ENCODE data around the gene ZNF487. TPM values are rescaled to one million over a fixed set of nuclear protein-coding genes. Genes with fewer than 3 reads are reported as not detected.
A peak's percentile ranks its signal among the peaks of the same experiment; 100 is the strongest.
"Not testable (repeated sequence)": the region's sequence is repeated elsewhere in the genome, so short reads cannot be mapped to it uniquely, and the experiment has no call there.

ZNF487 gene
- 1 to 10 TPM; 2.3 to 2.7 TPM for total RNA-seq

- peaks cover 17% of the 10 kb centered on the region for H3K4me1 Mint-ChIP-seq (ENCODE audit: low read depth)
- H3K9me3 Mint-ChIP-seq = no peaks in the 10 kb centered on the region
- H3K27me3 Mint-ChIP-seq (ENCODE audit: low read depth) = no peaks in the 10 kb centered on the region
- peaks cover 5% of the 10 kb centered on the region for H3K36me3 Mint-ChIP-seq (ENCODE audit: low read depth)
- DNase-seq = peak; percentile 90
- CTCF ChIA-PET = interaction anchor here (1.6 kb wide), 2 partner anchors 13 to 18 kb away, joined by 4 to 7 read pairs; no protein-coding TSS in a partner anchor
- intact Hi-C loops (cut with micrococcal nuclease) = loop anchor here (1.0 kb wide), 5 partner anchors 9 to 74 kb away; partner anchors contain the start of gene HNRNPF
- peak within 1 kb of the TSS; percentile 87 for H3K27ac Mint-ChIP-seq
- H3K4me3 Mint-ChIP-seq = peak within 1 kb of the TSS; percentile 84
These were observed at the start of gene ZNF487 for GRCh38 chr10:43436291-43437140. TSS of gene ZNF487 (plus strand) at chr10:43437111. CDS start at chr10:43475814, 38,703 bp downstream.

DNA sequence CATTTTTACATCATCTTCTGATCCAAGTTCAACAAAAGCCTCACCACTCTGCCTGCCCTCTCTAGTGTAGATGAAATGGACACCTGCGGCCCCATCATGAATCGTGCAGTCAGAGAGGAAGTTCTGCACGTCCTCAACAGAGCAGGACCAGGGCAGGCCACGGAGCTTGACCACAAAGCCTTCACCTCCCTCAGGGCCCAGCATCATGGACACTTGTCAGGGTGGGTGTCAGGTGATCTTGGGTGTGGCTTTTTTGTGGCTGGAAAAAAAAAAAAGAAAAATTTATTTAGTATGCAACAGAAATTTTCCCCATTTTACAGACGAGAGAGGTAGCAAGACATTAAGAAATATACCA, 49.3 kb upstream of the ZNF487 start:
- H3K4me1 Mint-ChIP-seq (ENCODE audit: low read depth) = peaks cover 56% of the 10 kb centered on the region
- no peaks in the 10 kb centered on the region for H3K9me3 Mint-ChIP-seq
- H3K27me3 Mint-ChIP-seq (ENCODE audit: low read depth) = no peaks in the 10 kb centered on the region
- intact Hi-C loops (cut with micrococcal nuclease) = no loop called here
- no peak for DNase-seq
- H3K27ac Mint-ChIP-seq = peak overlapping the region; percentile 61
- CTCF ChIA-PET = interaction anchor here (0.7 kb wide), 1 partner anchor 69 kb away, joined by 3 read pairs; no protein-coding TSS in a partner anchor
- no peak overlapping the region for H3K4me3 Mint-ChIP-seq
- peaks cover 58% of the 10 kb centered on the region for H3K36me3 Mint-ChIP-seq (ENCODE audit: low read depth)

- CTCF ChIA-PET = interaction anchor here (1.1 kb wide), 2 partner anchors 16 kb away, joined by 3 read pairs; no protein-coding TSS in a partner anchor
- peaks cover 72% of the 10 kb centered on the region for H3K4me1 Mint-ChIP-seq (ENCODE audit: low read depth)
- DNase-seq = no peak
- intact Hi-C loops (cut with micrococcal nuclease) = no loop called here
- H3K9me3 Mint-ChIP-seq = no peaks in the 10 kb centered on the region
- no peak overlapping the region for H3K4me3 Mint-ChIP-seq
- H3K27ac Mint-ChIP-seq = peak overlapping the region; percentile 86
- H3K36me3 Mint-ChIP-seq (ENCODE audit: low read depth) = peaks cover 76% of the 10 kb centered on the region
- no peaks in the 10 kb centered on the region for H3K27me3 Mint-ChIP-seq (ENCODE audit: low read depth)
These were observed 47.0 kb upstream of the ZNF487 start for GRCh38 chr10:43389867-43390266.

DNA sequence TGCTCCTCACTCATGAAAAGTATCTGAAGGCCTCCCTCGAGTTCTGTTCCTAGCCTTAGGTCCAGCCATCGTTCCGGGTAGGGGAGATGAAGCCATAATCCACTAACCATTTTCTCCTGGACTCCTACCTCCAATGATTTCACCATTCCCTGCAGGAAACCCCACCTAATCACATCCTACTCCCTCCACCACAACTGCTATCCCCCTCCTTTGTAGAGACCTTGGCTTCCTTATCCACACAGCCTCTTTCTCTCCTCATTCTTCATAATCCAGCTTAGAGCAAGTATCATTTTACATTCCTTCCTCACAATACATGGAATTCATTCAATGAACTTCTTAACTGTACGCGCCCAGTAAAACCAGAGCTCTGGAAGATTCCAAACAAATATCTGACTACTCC, 46.6 kb upstream of the ZNF487 start:
- intact Hi-C loops (cut with micrococcal nuclease) = no loop called here
- Mint-ChIP-seq H3K4me3 (no peak overlapping the region), H3K36me3 (ENCODE audit: low read depth) (peaks cover 81% of the 10 kb centered on the region), H3K27me3 (ENCODE audit: low read depth) (no peaks in the 10 kb centered on the region), H3K27ac (peak overlapping the region; percentile 86), H3K4me1 (ENCODE audit: low read depth) (peaks cover 77% of the 10 kb centered on the region), H3K9me3 (no peaks in the 10 kb centered on the region)
- CTCF ChIA-PET = interaction anchor here (0.7 to 1.1 kb wide), 2 partner anchors 15 to 66 kb away, joined by 3 read pairs; no protein-coding TSS in a partner anchor
- DNase-seq = no peak

- Mint-ChIP-seq H3K9me3 (no peaks in the 10 kb centered on the region), H3K4me1 (ENCODE audit: low read depth) (peaks cover 81% of the 10 kb centered on the region), H3K27me3 (ENCODE audit: low read depth) (no peaks in the 10 kb centered on the region), H3K27ac (peak overlapping the region; percentile 86), H3K4me3 (no peak overlapping the region), H3K36me3 (ENCODE audit: low read depth) (peaks cover 85% of the 10 kb centered on the region)
- CTCF ChIA-PET = interaction anchor here (0.5 to 1.1 kb wide), 3 partner anchors 15 to 66 kb away, joined by 3 read pairs; no protein-coding TSS in a partner anchor
- DNase-seq = peak; percentile 21
- intact Hi-C loops (cut with micrococcal nuclease) = no loop called here
These were observed 46.2 kb upstream of the ZNF487 start for GRCh38 chr10:43390759-43391158.

DNA sequence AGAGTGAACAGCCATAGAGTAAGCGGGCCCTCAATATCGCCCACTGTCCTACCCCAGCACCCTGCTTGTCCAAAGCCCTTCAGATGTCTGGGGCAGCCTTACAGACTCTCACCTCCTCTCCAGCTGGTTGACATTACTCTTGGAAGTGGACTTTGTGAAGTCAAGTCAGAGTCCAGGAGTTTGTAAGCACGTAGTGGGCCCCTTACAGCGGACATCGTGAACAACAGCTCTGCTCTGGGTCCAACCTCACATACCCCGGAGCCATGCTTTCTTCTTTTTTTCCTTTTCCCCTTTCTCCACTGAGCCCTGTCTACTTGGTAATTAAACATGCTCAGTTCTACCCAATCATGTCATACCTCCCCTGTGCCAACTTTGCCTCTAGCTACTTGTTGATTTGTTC, 45.4 kb upstream of the ZNF487 start:
- peaks cover 89% of the 10 kb centered on the region for H3K36me3 Mint-ChIP-seq (ENCODE audit: low read depth)
- no peak for DNase-seq
- H3K27ac Mint-ChIP-seq = peak overlapping the region; percentile 86
- intact Hi-C loops (cut with micrococcal nuclease) = no loop called here
- H3K9me3 Mint-ChIP-seq = no peaks in the 10 kb centered on the region
- no peaks in the 10 kb centered on the region for H3K27me3 Mint-ChIP-seq (ENCODE audit: low read depth)
- CTCF ChIA-PET = interaction anchor here (0.8 to 1.0 kb wide), 3 partner anchors 30 to 73 kb away, joined by 3 to 4 read pairs (median 3); no protein-coding TSS in a partner anchor
- peaks cover 84% of the 10 kb centered on the region for H3K4me1 Mint-ChIP-seq (ENCODE audit: low read depth)
- no peak overlapping the region for H3K4me3 Mint-ChIP-seq

- Mint-ChIP-seq H3K9me3 (no peaks in the 10 kb centered on the region), H3K27ac (peak overlapping the region; percentile 99), H3K27me3 (ENCODE audit: low read depth) (no peaks in the 10 kb centered on the region), H3K4me3 (no peak overlapping the region), H3K36me3 (ENCODE audit: low read depth) (peaks cover 82% of the 10 kb centered on the region), H3K4me1 (ENCODE audit: low read depth) (peaks cover 74% of the 10 kb centered on the region)
- no peak for DNase-seq
- CTCF ChIA-PET = no interaction called here
- intact Hi-C loops (cut with micrococcal nuclease) = no loop called here
These were observed 44.2 kb upstream of the ZNF487 start for GRCh38 chr10:43392748-43393147.

DNA sequence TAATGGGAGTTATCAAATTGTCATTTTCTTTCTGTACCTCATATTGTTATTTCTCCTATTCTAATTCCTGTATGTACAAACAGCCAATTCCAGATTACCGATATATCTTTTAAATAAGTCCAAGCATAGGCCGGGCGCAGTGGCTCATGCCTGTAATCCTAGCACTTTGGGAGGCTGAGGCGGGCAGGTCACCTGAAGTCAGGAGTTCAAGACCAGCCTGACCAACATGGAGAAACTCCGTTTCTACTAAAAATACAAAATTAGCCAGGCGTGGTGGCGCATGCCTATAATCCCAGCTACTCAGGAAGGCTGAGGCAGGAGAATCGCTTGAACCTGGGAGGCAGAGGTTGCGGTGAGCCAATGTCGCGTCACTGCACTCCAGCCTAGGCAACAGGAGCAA, 43.7 kb upstream of the ZNF487 start:
- H3K9me3 Mint-ChIP-seq; intact Hi-C loops (cut with micrococcal nuclease); H3K4me3 Mint-ChIP-seq; DNase-seq; H3K27me3 Mint-ChIP-seq (ENCODE audit: low read depth): not testable (repeated sequence)
- CTCF ChIA-PET = interaction anchor here (0.5 kb wide), 1 partner anchor 59 kb away, joined by 3 read pairs; no protein-coding TSS in a partner anchor
- Mint-ChIP-seq H3K4me1 (ENCODE audit: low read depth) (peaks cover 75% of the 10 kb centered on the region), H3K36me3 (ENCODE audit: low read depth) (peaks cover 83% of the 10 kb centered on the region), H3K27ac (peak overlapping the region; percentile 99)

DNA sequence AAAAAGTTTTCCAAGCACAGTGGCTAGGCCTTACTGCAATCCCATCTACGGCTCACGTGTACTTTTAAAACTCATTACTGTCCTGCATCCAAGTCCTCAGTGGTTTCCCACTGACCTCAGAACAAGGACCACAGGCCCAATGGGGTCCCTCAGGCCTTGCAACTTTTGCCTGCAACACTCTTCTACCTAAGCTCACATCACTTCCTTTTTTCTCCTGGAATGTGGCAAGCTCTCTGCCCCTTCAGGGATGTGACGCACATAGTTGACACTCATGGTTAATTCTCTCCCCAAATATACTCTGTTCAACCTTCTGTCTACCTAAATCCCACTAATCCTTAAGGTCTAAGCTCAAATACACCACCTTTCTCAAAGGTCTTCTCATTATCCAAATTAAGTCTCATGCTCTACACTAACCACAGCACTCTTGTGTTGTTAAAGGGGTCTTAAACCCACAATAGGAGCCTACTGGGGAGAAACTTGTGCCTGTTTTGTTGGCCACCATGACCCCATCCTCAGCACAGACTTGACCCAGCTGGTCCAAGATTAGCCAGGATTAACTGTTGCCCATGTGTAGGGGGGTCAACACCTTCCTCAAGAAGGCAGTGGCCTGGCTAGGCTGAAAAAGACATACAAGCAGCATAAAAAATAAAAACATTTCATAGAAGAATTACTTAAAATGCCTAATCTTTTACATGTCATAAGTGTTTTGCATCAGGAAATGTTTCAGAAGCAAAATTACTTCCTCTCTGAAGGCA, 43.1 kb upstream of the ZNF487 start:
- peaks cover 82% of the 10 kb centered on the region for H3K36me3 Mint-ChIP-seq (ENCODE audit: low read depth)
- CTCF ChIA-PET = interaction anchor here (0.5 to 0.6 kb wide), 2 partner anchors 9 to 58 kb away, joined by 3 read pairs; no protein-coding TSS in a partner anchor
- H3K27ac Mint-ChIP-seq = peak overlapping the region; percentile 99
- no peak for DNase-seq
- intact Hi-C loops (cut with micrococcal nuclease) = no loop called here
- H3K9me3 Mint-ChIP-seq = no peaks in the 10 kb centered on the region
- H3K4me3 Mint-ChIP-seq = peak overlapping the region; percentile 27
- H3K27me3 Mint-ChIP-seq (ENCODE audit: low read depth) = no peaks in the 10 kb centered on the region
- H3K4me1 Mint-ChIP-seq (ENCODE audit: low read depth) = peaks cover 72% of the 10 kb centered on the region

DNA sequence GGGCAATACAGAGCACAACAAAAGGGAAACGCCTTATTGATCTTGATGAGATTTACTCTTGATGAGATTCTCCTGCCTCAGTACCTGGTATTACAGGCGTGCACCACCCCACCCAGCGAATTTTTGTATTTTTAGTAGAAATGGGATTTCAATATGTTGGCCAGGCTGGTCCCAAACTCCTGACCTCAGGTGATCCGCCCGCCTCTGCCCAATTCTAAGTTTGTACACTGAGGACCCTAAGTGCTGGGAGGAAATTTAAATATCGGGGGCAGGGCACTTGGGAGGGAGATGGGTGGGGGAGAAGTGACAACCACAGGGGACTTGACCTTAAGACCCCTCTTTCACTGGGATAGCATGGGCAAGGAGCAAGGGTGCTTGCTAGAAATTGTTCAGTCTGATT, 42.0 kb upstream of the ZNF487 start:
- Mint-ChIP-seq H3K4me1 (ENCODE audit: low read depth) (peaks cover 75% of the 10 kb centered on the region), H3K36me3 (ENCODE audit: low read depth) (peaks cover 83% of the 10 kb centered on the region), H3K27ac (peak overlapping the region; percentile 99), H3K27me3 (ENCODE audit: low read depth) (no peaks in the 10 kb centered on the region), H3K4me3 (peak overlapping the region; percentile 89), H3K9me3 (no peaks in the 10 kb centered on the region)
- DNase-seq = no peak
- CTCF ChIA-PET = interaction anchor here (1.1 kb wide), 1 partner anchor 13 kb away, joined by 3 read pairs; no protein-coding TSS in a partner anchor
- intact Hi-C loops (cut with micrococcal nuclease) = loop anchor here (5.0 kb wide), 2 partner anchors 177 to 252 kb away; partner anchors contain the start of genes ZNF239 and ZNF32

GRCh38 chr10:43395571-43396060, 41.3 kb upstream of the ZNF487 start:
- Mint-ChIP-seq H3K36me3 (ENCODE audit: low read depth) (peaks cover 79% of the 10 kb centered on the region), H3K27ac (peak overlapping the region; percentile 99), H3K9me3 (no peaks in the 10 kb centered on the region), H3K27me3 (ENCODE audit: low read depth) (no peaks in the 10 kb centered on the region), H3K4me3 (peak overlapping the region; percentile 89), H3K4me1 (ENCODE audit: low read depth) (peaks cover 75% of the 10 kb centered on the region)
- CTCF ChIA-PET = interaction anchor here (1.1 kb wide), 1 partner anchor 12 kb away, joined by 3 read pairs; no protein-coding TSS in a partner anchor
- no peak for DNase-seq
- intact Hi-C loops (cut with micrococcal nuclease) = loop anchor here (5.0 kb wide), 2 partner anchors 177 to 252 kb away; partner anchors contain the start of genes ZNF239 and ZNF32
